GM12891 (cell line): ENCODE data around the gene DPY19L3.

Experiments used
- PAX5 ChIP-seq: IDR thresholded peaks from 2 replicates; pipeline ENCODE4 v1.6.1; 2011; ENCODE audit warnings: low read length, moderate library complexity, mild to moderate bottlenecking; ENCODE audit not compliant: insufficient read depth, severe bottlenecking
- POLR2A ChIP-seq: IDR thresholded peaks from 2 replicates; pipeline ENCODE4 v1.6.1; 2011; ENCODE audit warnings: low read depth, low read length, control low read depth
- POLR2AphosphoS5 ChIP-seq: IDR thresholded peaks from 2 replicates; pipeline ENCODE4 v1.6.1; 2011; ENCODE audit warnings: low read depth, low read length, control low read depth
- SPI1 ChIP-seq: IDR thresholded peaks from 2 replicates; pipeline ENCODE4 v1.6.1; 2011; ENCODE audit warnings: low read depth, low read length, control low read depth
- TAF1 ChIP-seq: IDR thresholded peaks from 2 replicates; pipeline ENCODE4 v1.6.1; 2011; ENCODE audit warnings: low read depth, low read length, control low read depth

- TF ChIP-seq POLR2A (no peak), POLR2AphosphoS5 (no peak), TAF1 (no peak), SPI1 (no peak), PAX5 (no peak)
These were observed 33.2 kb downstream of the DPY19L3 start for GRCh38 chr19:32438751-32439150.
